Ishikawa (cell line): ENCODE results near the gene SUSD6.

Experiments used
- CEBPB ChIP-seq: IDR thresholded peaks from 2 replicates; pipeline ENCODE4 v1.6.1; 2012
- CREB1 ChIP-seq: IDR thresholded peaks from 2 replicates; pipeline ENCODE4 v1.6.1; 2012; ENCODE audit warnings: low read depth
- EGR1 ChIP-seq: IDR thresholded peaks from 2 replicates; pipeline ENCODE4 v1.6.1; 2012
- EP300 ChIP-seq: IDR thresholded peaks from 2 replicates; pipeline ENCODE4 v1.6.1; 2012; ENCODE audit warnings: borderline replicate concordance
- FOXM1 ChIP-seq: IDR thresholded peaks from 2 replicates; pipeline ENCODE4 v1.6.1; 2012; ENCODE audit warnings: low read depth, borderline replicate concordance
- NFIC ChIP-seq: IDR thresholded peaks from 2 replicates; pipeline ENCODE4 v1.6.1; 2012
- RAD21 ChIP-seq: IDR thresholded peaks from 2 replicates; pipeline ENCODE4 v1.6.1; 2012; ENCODE audit warnings: low read depth
- TAF1 ChIP-seq: IDR thresholded peaks from 2 replicates; pipeline ENCODE4 v1.6.1; 2012; ENCODE audit warnings: low read depth, mild to moderate bottlenecking
- TEAD4 ChIP-seq: IDR thresholded peaks from 2 replicates; pipeline ENCODE4 v1.6.1; 2012
- USF1 ChIP-seq: IDR thresholded peaks from 2 replicates; pipeline ENCODE4 v1.6.1; 2012
- YY1 ChIP-seq: IDR thresholded peaks from 2 replicates; pipeline ENCODE4 v1.6.1; 2012; ENCODE audit warnings: low read depth
- ZBTB7A ChIP-seq: IDR thresholded peaks from 2 replicates; pipeline ENCODE4 v1.6.1; 2012; ENCODE audit warnings: low read depth
- TF ChIP-seq, protein P1 (sequence below): IDR thresholded peaks from 2 replicates; pipeline ENCODE4 v1.6.1; 2012
- TF ChIP-seq, protein P2 (sequence below): IDR thresholded peaks from 2 replicates; pipeline ENCODE4 v1.6.1; 2012; ENCODE audit warnings: low read depth, mild to moderate bottlenecking

GRCh38 chr14:69643430-69644200 lies 32.2 kb downstream of the SUSD6 start:
- TF ChIP-seq YY1 (0 out of 2 replicates have a peak, but pooled peaks have one; percentile 67), EP300 (peak; percentile 86), RAD21 (peak; percentile 27; the same call in 1 of the 2 replicates), ZBTB7A (no peak), FOXM1 (peak; percentile 63; the same call in 1 of the 2 replicates), TEAD4 (peak; percentile 74), USF1 (peak; percentile 25; the same call in 1 of the 2 replicates), CEBPB (no peak), NFIC (peak; percentile 97), TAF1 (no peak), CREB1 (no peak), EGR1 (0 out of 2 replicates have a peak, but pooled peaks have one; percentile 37)
- TF ChIP-seq, protein P1, sequence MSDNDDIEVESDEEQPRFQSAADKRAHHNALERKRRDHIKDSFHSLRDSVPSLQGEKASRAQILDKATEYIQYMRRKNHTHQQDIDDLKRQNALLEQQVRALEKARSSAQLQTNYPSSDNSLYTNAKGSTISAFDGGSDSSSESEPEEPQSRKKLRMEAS, result peak; percentile 41; the same call in 1 of the 2 replicates
- TF ChIP-seq, protein P2, sequence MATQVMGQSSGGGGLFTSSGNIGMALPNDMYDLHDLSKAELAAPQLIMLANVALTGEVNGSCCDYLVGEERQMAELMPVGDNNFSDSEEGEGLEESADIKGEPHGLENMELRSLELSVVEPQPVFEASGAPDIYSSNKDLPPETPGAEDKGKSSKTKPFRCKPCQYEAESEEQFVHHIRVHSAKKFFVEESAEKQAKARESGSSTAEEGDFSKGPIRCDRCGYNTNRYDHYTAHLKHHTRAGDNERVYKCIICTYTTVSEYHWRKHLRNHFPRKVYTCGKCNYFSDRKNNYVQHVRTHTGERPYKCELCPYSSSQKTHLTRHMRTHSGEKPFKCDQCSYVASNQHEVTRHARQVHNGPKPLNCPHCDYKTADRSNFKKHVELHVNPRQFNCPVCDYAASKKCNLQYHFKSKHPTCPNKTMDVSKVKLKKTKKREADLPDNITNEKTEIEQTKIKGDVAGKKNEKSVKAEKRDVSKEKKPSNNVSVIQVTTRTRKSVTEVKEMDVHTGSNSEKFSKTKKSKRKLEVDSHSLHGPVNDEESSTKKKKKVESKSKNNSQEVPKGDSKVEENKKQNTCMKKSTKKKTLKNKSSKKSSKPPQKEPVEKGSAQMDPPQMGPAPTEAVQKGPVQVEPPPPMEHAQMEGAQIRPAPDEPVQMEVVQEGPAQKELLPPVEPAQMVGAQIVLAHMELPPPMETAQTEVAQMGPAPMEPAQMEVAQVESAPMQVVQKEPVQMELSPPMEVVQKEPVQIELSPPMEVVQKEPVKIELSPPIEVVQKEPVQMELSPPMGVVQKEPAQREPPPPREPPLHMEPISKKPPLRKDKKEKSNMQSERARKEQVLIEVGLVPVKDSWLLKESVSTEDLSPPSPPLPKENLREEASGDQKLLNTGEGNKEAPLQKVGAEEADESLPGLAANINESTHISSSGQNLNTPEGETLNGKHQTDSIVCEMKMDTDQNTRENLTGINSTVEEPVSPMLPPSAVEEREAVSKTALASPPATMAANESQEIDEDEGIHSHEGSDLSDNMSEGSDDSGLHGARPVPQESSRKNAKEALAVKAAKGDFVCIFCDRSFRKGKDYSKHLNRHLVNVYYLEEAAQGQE, result no peak
